Hematopoietic multipotent progenitor cell treated with erythropoietin and hydrocortisone succinate and interleukin-3 and kit ligand, for 4 days (in vitro differentiated cells): ENCODE data around the gene EBPL.
A peak's percentile ranks its signal among the peaks of the same experiment; 100 is the strongest.
"Not testable (repeated sequence)": the region's sequence is repeated elsewhere in the genome, so short reads cannot be mapped to it uniquely, and the experiment has no call there.

Experiments
- DNase-seq: peaks from one replicate; pipeline ENCODE4 v3.0.0-alpha.2; 2015

Gene EBPL

DNA sequence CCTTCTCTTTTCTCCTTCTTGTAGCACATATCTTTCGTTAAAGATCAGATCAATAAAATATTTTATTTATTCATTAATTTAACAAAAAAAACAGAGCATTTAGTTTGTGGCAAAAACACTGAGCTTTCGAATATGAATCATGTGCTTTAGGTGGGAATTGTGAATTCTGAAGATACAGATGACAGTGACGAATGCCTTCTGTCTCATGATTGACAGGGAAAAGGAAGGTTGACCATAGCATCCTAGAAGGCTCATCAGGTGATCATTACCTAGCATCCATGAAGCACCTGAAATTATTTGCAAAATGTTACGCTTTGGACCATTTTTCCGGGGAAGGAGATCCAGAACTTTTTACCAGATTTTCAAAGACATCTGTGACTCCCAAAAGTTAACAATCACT lies 59.1 kb downstream of the EBPL start:
- no peak for DNase-seq

DNA sequence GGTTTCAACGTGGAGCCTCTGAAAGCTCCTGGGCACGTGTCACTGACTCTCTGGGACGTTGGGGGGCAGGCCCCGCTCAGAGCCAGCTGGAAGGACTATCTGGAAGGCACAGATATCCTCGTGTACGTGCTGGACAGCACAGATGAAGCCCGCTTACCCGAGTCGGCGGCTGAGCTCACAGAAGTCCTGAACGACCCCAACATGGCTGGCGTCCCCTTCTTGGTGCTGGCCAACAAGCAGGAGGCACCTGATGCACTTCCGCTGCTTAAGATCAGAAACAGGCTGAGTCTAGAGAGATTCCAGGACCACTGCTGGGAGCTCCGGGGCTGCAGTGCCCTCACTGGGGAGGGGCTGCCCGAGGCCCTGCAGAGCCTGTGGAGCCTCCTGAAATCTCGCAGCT lies 60.7 kb downstream of the EBPL start:
- DNase-seq, result no peak

DNA sequence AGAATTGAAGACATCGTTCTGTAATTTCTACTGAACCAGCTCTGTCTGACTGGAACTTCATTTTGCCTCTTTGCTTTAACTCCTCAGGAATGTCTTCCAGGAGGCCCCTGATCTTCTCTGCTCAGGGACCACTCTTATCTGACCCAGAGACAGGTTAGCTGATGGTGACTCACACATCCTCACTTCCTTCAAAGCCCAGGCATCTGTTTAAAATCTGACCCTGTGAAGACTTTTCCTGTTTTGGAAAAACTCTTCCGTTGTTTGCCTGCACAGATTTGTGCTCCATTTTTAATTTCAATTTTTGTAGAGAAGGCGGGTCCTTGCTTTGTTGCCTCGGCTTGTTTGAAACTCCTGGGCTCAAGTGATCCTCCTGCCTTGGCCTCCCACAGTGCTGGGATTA lies 61.3 kb downstream of the EBPL start:
- DNase-seq, result no peak

DNA sequence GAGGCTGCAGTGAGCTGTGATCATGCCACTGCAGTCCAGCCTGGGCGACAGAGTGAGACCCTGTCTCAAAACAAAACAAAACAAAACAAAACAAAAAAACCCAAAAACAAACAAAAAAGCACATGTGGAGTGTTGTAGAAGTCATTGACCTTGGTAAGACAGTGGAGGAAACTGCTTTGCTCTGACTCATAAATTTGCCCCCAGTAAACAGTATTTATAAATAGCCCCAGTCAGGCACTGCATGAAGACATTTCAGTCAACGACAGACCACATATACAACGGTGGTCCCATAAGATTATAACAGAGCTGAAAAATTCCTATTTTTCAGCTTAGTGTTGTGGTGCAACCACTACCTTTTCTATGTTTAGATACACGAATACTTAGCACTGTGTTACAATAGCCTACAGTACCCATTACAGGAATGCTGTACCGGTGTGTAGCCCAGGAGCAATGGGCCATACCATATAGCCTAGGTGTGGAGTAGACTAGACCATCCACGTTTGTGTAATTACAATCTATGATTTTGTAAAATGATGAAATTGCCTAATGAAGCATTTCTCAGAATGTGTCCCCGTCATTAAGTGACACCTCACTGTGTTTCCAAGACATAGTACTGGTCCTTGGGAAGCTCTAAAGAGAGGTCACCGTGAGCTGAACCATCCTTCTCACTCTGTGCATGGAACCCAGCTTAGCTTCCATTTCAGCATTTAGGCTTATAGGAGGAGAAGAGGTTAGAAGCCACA lies 61.9 kb downstream of the EBPL start:
- DNase-seq, result no peak

DNA sequence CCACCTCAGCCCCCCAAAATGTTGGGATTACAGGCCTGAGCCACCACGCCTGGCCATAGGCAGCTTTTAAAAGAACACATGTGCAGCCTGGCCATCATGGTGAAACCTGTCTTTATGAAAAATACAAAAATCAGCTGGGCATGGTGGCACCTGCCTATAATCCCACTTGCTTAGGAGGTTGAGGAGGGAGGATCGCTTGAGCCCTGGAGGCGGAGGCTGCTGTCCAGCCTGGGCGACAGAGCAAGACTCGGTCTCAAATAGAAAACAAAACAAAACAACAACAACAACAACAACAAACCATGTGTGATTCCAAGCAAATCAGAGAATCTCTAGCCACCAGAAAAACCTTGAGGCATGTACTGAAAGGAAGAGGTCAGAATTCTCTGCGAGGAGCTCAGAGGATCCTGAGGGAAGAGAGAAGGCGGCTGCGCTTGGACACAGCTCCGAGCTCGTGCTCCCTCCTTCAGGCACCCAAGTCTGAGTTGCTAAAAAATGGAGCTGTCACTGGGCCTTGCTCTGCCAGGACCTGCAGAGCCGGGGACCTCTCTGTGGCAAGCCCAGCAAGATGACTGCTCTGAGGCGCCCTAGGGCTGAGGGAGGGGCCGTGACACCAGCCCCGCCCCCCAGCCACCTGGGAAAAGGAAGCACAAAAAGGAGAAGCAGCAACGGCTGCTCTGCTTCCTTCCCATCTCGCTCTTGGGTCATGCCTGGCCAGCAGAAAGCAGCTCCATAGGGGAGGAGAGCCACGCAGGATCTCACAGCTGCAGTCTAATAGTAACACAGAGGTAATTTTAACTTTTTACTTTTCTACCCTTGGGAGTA lies 63.2 kb downstream of the EBPL start, which contains the start of gene ARL11:
Gene ARL11, plus strand, starts transcription at position 677 of the 822 bp plus-strand sequence. CDS start 1,941 bp downstream, outside the sequence.
- peak; percentile 94 for DNase-seq

DNA sequence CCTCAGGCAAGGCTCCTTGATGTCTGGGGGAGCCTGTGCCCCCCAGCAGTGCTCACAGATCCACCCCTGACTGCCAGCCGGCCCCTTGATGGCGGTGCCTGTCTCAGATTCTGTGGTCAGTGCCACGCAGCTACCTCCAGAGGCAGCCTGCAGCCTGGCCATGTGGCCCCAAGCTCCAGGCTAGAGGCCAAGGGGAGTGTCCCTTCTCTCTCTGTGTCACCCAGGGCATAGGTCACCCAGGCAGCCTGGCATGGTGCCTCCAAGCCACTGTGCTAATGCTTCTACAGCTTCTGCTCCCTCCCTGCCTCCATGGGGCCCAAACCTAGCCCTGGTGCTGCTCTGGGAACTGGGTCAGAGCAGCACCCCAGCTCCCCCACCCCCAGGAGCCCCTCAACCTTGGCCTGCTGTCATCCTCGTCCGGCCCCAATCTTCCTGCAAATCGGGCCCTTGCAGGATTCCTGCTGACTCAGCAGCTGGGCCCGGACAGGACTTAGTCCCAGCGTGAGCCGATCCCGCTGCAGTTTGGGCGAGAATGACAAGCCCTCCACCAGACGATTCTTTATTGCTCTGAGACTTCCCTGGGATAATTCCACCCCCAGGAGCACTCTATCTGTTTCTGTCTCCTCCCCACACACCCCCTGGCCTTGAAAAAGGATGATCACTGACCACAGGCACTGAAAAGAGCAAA lies 65.8 kb downstream of the EBPL start:
- DNase-seq, result no peak

DNA sequence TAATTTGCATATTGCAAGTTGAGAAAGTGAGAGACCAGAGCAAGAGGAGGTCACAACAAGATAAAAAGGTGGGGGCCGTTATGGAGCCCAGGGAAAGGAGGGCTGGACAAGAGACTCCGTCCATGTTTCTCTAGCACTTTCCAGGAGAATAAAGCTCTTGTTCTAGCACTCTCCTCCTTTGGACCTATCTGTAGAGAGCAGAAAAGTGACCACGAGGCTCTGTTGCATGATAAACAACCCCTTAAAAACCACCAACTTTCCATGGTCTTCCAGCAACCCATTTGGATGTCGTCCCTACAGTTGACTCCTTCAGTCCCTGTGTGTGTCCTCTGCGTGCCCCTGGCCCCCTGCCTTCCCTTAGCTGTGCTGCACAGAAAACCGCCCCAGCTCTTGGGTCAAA lies 67.1 kb downstream of the EBPL start:
- DNase-seq, result peak; percentile 65

DNA sequence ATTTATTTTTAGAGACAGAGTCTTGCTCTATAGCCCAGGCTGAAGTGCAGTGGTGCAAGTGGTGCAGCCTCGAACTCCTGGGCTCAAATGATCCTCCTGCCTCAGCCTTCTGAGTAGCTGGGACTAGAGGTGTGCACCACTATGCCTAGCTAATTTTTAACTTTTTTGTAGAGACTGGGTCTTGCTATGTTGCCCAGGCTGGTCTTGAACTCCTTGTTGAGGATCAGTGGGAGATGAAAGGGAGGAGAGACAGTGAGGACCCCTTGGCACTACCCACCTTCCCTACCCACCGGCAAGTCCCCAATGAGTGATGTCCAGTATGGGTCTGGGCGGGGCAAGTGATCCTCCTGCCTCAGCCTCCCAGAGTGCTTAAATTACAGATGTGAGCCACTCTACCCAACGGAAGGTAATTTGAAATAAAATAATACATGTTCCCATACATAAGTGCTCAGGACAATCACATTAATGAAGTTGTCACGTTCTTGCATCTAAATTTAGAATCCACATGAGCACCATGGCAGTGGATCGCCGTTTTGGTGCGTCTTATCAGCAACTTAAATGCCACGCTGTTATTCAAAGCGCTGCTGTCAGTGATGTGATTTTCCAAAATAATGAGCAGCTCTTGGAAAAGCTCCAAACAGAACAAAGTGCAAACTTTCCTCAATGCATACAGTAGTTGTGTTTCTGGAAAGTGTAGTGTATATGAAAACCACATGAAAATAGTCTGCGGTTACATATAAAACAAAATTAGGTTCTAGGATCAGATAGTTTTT lies 68.9 kb downstream of the EBPL start:
- peak; percentile 60 for DNase-seq

DNA sequence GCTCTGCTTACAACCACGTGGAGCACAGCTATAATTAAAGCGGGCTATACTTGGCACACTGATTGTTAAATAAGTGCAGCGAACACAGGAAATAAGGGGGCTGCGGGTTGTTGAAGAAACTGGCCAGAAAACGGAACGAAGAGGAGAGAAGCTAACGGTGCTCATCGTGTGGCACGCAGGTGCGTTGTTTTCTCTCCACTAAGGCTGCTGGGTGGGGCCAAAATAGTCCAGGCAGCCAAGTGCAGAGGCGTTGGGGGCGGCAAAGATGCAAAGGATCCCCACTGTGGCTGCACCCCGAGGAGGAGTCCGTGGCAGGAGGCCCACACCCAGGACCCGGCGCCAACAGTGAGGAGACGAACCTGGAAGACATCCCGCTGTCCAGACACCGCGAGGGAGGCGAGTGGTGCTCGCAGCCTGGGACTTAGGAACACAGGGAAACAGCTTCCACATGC lies 71.1 kb downstream of the EBPL start:
- DNase-seq, result peak; percentile 70

DNA sequence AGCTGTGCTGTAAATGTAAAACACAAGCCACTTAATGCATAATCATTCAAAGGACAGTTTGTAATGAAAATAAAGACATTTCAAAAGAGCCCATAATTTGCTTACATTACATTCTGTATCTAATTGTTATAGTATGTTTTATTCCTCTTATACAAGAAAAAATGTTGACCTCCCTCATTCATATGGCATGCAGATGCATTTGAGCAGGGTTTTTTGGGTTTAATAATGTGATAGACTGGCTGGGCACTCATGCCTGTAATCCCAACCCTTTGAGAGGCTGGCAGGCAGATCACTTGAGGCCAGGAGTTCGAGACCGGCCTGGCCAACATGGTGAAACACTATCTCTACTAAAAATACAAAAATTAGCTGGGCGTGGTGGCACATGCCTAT lies 74.6 kb downstream of the EBPL start:
- DNase-seq, result no peak

DNA sequence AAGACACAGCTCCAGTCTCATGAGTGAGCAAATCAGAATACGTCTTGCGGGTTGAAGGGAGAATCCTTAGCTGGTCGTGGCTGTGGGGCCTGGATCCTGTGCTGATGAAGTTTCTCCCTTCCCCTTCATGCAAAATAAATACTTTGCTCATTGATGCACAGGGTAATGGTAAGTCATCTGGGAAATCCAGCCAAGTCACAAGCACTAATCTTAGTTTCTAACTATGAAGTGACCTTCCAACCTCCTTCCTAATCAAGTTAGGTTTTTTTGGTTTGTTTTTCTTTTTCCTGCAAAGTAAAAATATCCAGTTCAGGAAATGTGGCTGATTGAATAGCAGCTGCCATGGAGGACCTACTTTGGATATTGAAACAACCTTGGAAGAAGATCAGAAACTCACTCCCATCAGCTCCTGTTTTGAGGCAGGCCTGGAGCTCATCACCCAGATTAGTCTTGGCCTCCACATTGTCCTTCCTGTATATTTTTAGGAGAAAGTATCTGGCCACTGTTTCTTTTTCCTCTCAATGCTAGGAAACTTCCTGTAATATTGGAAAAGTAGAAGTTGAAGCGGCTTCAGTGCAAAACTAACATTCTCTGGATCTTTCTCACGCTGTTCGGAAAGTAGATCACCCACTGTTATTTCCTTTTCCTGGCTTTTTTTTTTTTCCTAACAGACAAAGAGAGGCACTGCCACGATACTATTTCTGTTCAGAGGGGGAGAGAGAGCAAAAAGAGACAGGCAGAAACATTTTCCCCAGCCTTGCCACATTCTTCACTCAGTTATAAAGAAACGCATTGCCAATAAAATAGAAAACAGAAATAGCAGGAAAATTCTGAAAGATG lies 75.2 kb downstream of the EBPL start:
- DNase-seq, result no peak

DNA sequence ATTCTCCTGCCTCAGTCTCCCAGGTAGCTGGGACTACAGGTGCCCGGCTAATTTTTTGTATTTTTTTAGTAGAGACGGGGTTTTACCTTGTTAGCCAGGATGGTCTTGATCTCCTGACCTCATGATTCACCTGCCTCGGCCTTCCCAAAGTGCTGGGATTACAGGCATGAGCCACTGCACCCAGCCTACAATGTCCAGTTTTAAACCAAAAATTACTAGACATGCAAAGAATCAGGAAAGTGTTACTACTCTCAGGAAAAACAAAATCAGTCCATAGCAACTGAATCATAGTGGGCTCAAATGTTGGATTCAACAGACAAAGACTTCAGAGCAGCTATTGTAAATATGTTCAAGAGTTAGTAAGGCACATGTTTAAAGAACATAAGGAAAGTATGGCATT lies 79.2 kb downstream of the EBPL start:
- DNase-seq, result not testable (repeated sequence)
